Keratinocyte (primary cell): ENCODE data around the gene NEURL1. TPM values are rescaled to one million over a fixed set of nuclear protein-coding genes. Genes with fewer than 3 reads are reported as not detected.

Source experiments
- DNase-seq: peaks from one replicate; pipeline ENCODE4 v3.0.0-alpha.2; 2011; ENCODE audit warnings: low read depth, missing footprints, low spot score
- FAIRE-seq: peaks from 2 replicates; lab custom pipeline; 2011; peaks lifted over from hg19 to GRCh38; lab: Jason Lieb, UNC
- H2AFZ ChIP-seq: 2 replicates; pipeline ENCODE4 v1.6.0; 2012; ENCODE audit warnings: low read length, control low read depth, inconsistent platforms; ENCODE audit not compliant: control insufficient read depth
- H3K27ac ChIP-seq: 2 replicates; pipeline ENCODE4 v1.5.1; 2011; ENCODE audit warnings: low read length; ENCODE audit not compliant: control insufficient read depth, insufficient read depth
- H3K27me3 ChIP-seq: 3 replicates; pipeline ENCODE4 v1.6.0; 2011; ENCODE audit warnings: low read length; ENCODE audit not compliant: control insufficient read depth, insufficient read depth; ENCODE audit errors: extremely low read depth
- H3K36me3 ChIP-seq, 2 experiments: 2 replicates in 1 of 2; 3 replicates in 1 of 2; pipeline ENCODE4 v1.5.1; 2011; ENCODE audit warnings: low read length in 2 of 2, mild to moderate bottlenecking in 1 of 2; ENCODE audit not compliant: control insufficient read depth in 2 of 2, insufficient read depth in 2 of 2; ENCODE audit errors: extremely low read depth in 1 of 2
- H3K4me1 ChIP-seq: 3 replicates; pipeline ENCODE4 v1.5.1; 2011; ENCODE audit warnings: low read length; ENCODE audit not compliant: control insufficient read depth, insufficient read depth; ENCODE audit errors: extremely low read depth
- H3K4me2 ChIP-seq: 3 replicates; pipeline ENCODE4 v1.6.0; 2011; ENCODE audit warnings: low read depth, low read length; ENCODE audit not compliant: control insufficient read depth, insufficient read depth; ENCODE audit errors: extremely low read depth
- H3K4me3 ChIP-seq, 3 experiments: fragments of 200-600 bp in 1 of 3; sonication (generic) in 1 of 3; 2 replicates in 2 of 3; 3 replicates in 1 of 3; pipeline ENCODE4 v1.5.1; 2011 to 2016; ENCODE audit warnings: low read length in 3 of 3, mild to moderate bottlenecking in 3 of 3, control low read depth in 2 of 3, inconsistent platforms in 1 of 3, low read depth in 1 of 3, mixed read lengths in 1 of 3, mixed run types in 1 of 3, moderate library complexity in 1 of 3; ENCODE audit not compliant: control insufficient read depth in 2 of 3, insufficient read depth in 2 of 3; ENCODE audit errors: extremely low read depth in 1 of 3
- H3K79me2 ChIP-seq: 2 replicates; pipeline ENCODE4 v1.6.0; 2012; ENCODE audit warnings: low read length; ENCODE audit not compliant: control insufficient read depth, insufficient read depth
- H3K9ac ChIP-seq: 3 replicates; pipeline ENCODE4 v1.6.0; 2011; ENCODE audit warnings: low read length; ENCODE audit not compliant: control insufficient read depth, insufficient read depth; ENCODE audit errors: extremely low read depth
- H3K9me1 ChIP-seq: 3 replicates; pipeline ENCODE4 v1.6.0; 2011; ENCODE audit warnings: low read length; ENCODE audit not compliant: control insufficient read depth, insufficient read depth; ENCODE audit errors: extremely low read depth
- H3K9me3 ChIP-seq: 2 replicates; pipeline ENCODE4 v1.5.1; 2012; ENCODE audit warnings: low read depth, low read length; ENCODE audit not compliant: control insufficient read depth
- H4K20me1 ChIP-seq: 3 replicates; pipeline ENCODE4 v1.6.0; 2011; ENCODE audit warnings: low read length; ENCODE audit not compliant: control insufficient read depth, insufficient read depth; ENCODE audit errors: extremely low read depth
- EZH2 ChIP-seq: IDR thresholded peaks from one replicate; pipeline ENCODE4 v1.6.1; 2012; ENCODE audit warnings: inconsistent platforms, mild to moderate bottlenecking, low read length, moderate library complexity
- dilution Hi-C: fragments of 300-500 bp; cut with MboI; formaldehyde crosslinking; loops from one replicate; pipeline ENCODE4 v1.7.0; 2020; ENCODE audit warnings: low sequenced_read_pairs; ENCODE audit not compliant: extremely low pct_ligation_motif_present
- polyA plus RNA-seq, 5 experiments: library from polyadenylated mRNA; depleted of rRNA in 3 of 5; stranded (reverse) in 3 of 5; stranded (forward) in 1 of 5; unstranded in 1 of 5; fragments of >200 nt; gene quantifications; 1 replicate in 1 of 5; 2 replicates in 3 of 5; 3 replicates in 1 of 5; pipeline versions ENCODE4 v1.2.1 to v1.2.3, GENCODE V29; 2011 to 2012; ENCODE audit warnings: missing spikeins in 2 of 5, low read depth in 1 of 5, low replicate concordance in 1 of 5
- TF ChIP-seq, protein P1 (sequence below), 3 experiments: IDR thresholded peaks in 1 of 3; conservative IDR thresholded peaks in 1 of 3; optimal IDR thresholded peaks in 1 of 3; 2 replicates in 2 of 3; 3 replicates in 1 of 3; pipeline versions ENCODE3 to v1.5.1; 2011; ENCODE audit warnings: low read length in 3 of 3, mild to moderate bottlenecking in 3 of 3, moderate library complexity in 2 of 3, control low read depth in 1 of 3, inconsistent platforms in 1 of 3; ENCODE audit not compliant: insufficient read depth in 2 of 3; ENCODE audit errors: extremely low read depth in 1 of 3

The NEURL1 gene
- polyA plus RNA-seq, 1 donor (not counting 4 experiments of a cell fraction or from before 2014, with no cell fraction given): 0.03 TPM

DNA sequence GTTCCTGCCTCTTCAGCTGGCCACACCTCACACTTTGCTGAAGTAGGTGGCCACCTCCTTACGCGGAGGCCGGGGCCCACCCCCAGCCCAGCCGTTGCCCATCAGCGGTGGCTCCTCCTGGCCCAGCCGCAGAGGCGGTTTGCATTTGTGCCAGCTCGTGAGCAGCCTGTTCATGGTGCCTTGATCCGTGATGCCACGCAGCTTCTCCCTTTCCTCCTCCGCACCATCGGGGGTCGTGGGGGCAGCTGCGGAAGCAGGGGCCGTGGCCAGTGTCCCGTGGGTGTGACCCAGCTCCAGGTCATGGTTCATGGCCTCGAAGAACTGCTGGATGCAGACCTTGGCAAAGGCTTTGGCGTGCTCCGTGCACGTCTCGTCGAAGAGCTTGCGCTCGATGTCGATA lies 38.3 kb upstream of the NEURL1 start:
- Histone ChIP-seq H3K4me2 (no peak overlapping the region), H2AFZ (no peak overlapping the region), H4K20me1 (no peaks in the 10 kb centered on the region), H3K4me3 (no peak overlapping the region), H3K9me3 (no peaks in the 10 kb centered on the region), H3K79me2 (no peaks in the 10 kb centered on the region), H3K36me3 (peaks cover 0 to 4% of the 10 kb centered on the region in 2 experiments), H3K27ac (no peak overlapping the region), H3K27me3 (no peaks in the 10 kb centered on the region), H3K9me1 (no peaks in the 10 kb centered on the region), H3K4me1 (peaks cover 15% of the 10 kb centered on the region), H3K9ac (no peak overlapping the region)
- FAIRE-seq (no peak), DNase-seq (no peak)
- dilution Hi-C loops: no loop called here
- TF ChIP-seq EZH2: no peak
- TF ChIP-seq, protein P1, sequence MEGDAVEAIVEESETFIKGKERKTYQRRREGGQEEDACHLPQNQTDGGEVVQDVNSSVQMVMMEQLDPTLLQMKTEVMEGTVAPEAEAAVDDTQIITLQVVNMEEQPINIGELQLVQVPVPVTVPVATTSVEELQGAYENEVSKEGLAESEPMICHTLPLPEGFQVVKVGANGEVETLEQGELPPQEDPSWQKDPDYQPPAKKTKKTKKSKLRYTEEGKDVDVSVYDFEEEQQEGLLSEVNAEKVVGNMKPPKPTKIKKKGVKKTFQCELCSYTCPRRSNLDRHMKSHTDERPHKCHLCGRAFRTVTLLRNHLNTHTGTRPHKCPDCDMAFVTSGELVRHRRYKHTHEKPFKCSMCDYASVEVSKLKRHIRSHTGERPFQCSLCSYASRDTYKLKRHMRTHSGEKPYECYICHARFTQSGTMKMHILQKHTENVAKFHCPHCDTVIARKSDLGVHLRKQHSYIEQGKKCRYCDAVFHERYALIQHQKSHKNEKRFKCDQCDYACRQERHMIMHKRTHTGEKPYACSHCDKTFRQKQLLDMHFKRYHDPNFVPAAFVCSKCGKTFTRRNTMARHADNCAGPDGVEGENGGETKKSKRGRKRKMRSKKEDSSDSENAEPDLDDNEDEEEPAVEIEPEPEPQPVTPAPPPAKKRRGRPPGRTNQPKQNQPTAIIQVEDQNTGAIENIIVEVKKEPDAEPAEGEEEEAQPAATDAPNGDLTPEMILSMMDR (optimal IDR thresholded peaks at IDR 0.05 in 1 of 3, IDR thresholded peaks at IDR 0.05 in 1 of 3, conservative IDR thresholded peaks at IDR 0.05 in 1 of 3; ENCODE audit: extremely low read depth in 1 of 3, insufficient read depth in 2 of 3, low read length in 3 of 3): no peak

DNA sequence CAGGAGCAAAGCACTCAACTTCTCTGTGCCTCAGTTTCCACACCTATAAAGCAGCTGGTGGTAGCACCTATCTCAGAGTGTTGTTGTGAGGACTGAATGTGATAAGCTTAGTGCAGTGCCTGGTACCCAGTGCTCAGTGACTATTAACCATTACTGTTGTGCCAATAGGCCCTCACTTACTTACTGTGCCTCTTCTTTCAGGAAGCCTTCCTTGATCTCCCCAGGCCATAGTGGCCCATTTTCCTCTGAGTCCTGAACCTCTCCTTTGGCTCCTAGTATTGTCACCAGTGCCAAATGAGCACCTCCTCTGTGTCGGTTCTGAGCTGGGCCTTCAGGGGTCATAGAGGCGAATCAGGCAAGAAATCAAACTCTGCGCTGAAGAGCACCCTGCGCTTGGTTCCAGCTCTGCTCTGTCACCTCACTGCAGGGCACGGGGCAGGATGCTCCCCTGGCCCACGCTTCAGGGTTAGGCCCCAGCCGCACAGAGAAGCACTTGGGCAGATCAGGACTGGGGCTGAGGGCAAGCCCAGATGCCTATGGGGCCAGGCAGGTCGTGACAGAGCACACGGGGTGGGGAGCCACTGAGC lies 37.3 kb upstream of the NEURL1 start:
- no peaks in the 10 kb centered on the region for H3K9me1 ChIP-seq
- H3K4me1 ChIP-seq: peaks cover 11% of the 10 kb centered on the region
- no peaks in the 10 kb centered on the region for H3K9me3 ChIP-seq
- peaks cover 0 to 4% of the 10 kb centered on the region in 2 experiments for H3K36me3 ChIP-seq
- no peaks in the 10 kb centered on the region for H3K27me3 ChIP-seq
- no peak overlapping the region for H3K4me2 ChIP-seq
- no peak overlapping the region for H3K27ac ChIP-seq
- H3K9ac ChIP-seq: no peak overlapping the region
- no peaks in the 10 kb centered on the region for H4K20me1 ChIP-seq
- dilution Hi-C loops: no loop called here
- no peak overlapping the region for H2AFZ ChIP-seq
- no peak for FAIRE-seq
- TF ChIP-seq, protein P1 (optimal IDR thresholded peaks at IDR 0.05 in 1 of 3, IDR thresholded peaks at IDR 0.05 in 1 of 3, conservative IDR thresholded peaks at IDR 0.05 in 1 of 3; ENCODE audit: extremely low read depth in 1 of 3, insufficient read depth in 2 of 3, low read length in 3 of 3): no peak
- TF ChIP-seq EZH2: no peak
- no peak for DNase-seq
- no peak overlapping the region for H3K4me3 ChIP-seq
- H3K79me2 ChIP-seq: no peaks in the 10 kb centered on the region
